Activated naive CD4-positive, alpha-beta T cell treated with anti-CD3 and anti-CD28 coated beads, Interleukin-2, amount 50 U/mL, for 72 hours (primary cell): ENCODE results near the gene NFKB1. TPM values are rescaled to one million over a fixed set of nuclear protein-coding genes. Genes with fewer than 3 reads are reported as not detected.
A peak's percentile ranks its signal among the peaks of the same experiment; 100 is the strongest.
"Not testable (repeated sequence)": the region's sequence is repeated elsewhere in the genome, so short reads cannot be mapped to it uniquely, and the experiment has no call there.

ENCODE experiments used
- ATAC-seq, 2 donors: fragments of 150-1000 bp; cut with Tn5 transposase; 2 replicates each; pipeline ENCODE4 v1.10.0; 2021; ENCODE audit warnings: mild to moderate bottlenecking in 2 of 2, moderate library complexity in 2 of 2
- DNase-seq, 2 donors: peaks; one replicate each; pipeline ENCODE4 v3.0.0; 2021 to 2022; ENCODE audit warnings: low spot score in 2 of 2
- H3K27ac Mint-ChIP-seq, 2 donors: one replicate each; pipeline ENCODE4 v1.8.0; 2022; ENCODE audit warnings: mild to moderate bottlenecking in 2 of 2, mixed read lengths in 2 of 2
- H3K36me3 Mint-ChIP-seq, 2 donors: one replicate each; pipeline ENCODE4 v1.8.0; 2022; ENCODE audit warnings: mixed read lengths in 2 of 2
- H3K9me3 Mint-ChIP-seq, 2 donors: one replicate each; pipeline ENCODE4 v1.8.0; 2022; ENCODE audit warnings: mixed read lengths in 2 of 2
- total RNA-seq, 2 donors: library from RNA; stranded (reverse); gene quantifications; one replicate each; pipeline ENCODE4 v1.2.3, GENCODE V29; 2022

Gene NFKB1
- total RNA-seq, 2 donors from 2014 or later, result 105 to 149 TPM

DNA sequence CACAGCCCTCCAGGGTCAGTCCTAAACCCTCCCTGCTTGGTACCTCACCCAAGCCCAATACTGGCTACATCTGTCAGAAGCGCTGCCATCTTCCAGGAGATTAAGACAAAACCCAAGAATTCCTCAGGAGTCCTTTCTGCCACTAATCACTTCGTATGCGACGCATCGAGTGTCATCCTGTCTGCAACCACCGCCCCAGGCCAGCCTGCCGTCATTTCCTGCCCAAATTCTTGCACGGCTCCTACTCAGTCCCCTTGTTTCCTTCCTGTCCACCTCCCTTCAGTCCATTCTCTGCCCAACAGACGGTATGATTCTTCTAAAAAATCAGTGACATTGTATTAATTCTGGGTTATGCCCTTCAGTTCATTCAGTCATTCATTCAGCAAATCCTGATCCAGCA is 113.6 kb downstream of the NFKB1 start:
- ATAC-seq (no peak), DNase-seq (no peak)
- no peaks in the 10 kb centered on the region for H3K9me3 Mint-ChIP-seq
- peak overlapping the region; percentile 65 to 92 for H3K27ac Mint-ChIP-seq
- peaks cover 46 to 75% of the 10 kb centered on the region in 2 donors for H3K36me3 Mint-ChIP-seq

DNA sequence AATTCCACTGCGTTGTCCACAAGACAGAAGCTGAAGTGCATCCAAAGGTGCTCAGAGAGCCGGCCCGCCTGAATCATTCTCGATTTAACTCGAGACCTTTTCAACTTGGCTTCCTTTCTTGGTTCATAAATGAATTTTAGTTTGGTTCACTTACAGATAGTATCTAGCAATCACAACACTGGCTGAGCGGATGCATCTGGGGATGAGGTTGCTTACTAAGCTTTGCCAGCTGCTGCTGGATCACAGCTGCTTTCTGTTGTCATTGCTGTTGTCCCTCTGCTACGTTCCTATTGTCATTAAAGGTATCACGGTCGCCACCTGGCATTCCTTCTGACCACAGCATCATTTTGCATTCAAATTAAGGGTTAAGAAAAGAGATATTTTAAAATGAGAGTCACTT is 115.5 kb downstream of the NFKB1 start:
- ATAC-seq (peak in 1 of 2 donors; percentile 52), DNase-seq (no peak)
- peaks cover 38 to 66% of the 10 kb centered on the region in 2 donors for H3K36me3 Mint-ChIP-seq
- H3K9me3 Mint-ChIP-seq, result no peaks in the 10 kb centered on the region
- peak overlapping the region; percentile 18 to 47 for H3K27ac Mint-ChIP-seq

DNA sequence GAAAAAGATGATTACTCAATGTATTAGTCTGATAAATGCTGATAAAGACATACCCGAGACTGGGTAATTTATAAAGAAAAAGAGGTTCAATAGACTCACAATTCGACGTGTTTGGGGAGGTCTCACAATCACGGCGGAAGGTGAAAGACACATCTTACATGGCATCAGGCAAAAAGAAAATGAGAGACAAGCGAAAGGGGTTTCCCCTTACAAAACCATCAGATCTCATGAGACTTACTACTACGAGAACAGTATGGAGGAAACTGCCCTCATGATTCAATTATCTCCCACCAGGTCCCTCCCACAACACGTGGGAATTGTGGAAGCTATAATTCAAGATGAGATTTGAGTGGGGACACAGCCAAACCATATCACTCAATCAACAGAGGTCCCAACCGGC is 117.9 kb downstream of the NFKB1 start:
- ATAC-seq, DNase-seq, H3K9me3 Mint-ChIP-seq: not testable (repeated sequence)
- Mint-ChIP-seq H3K27ac (peak overlapping the region; percentile 33 to 89), H3K36me3 (peaks cover 24 to 44% of the 10 kb centered on the region in 2 donors)

DNA sequence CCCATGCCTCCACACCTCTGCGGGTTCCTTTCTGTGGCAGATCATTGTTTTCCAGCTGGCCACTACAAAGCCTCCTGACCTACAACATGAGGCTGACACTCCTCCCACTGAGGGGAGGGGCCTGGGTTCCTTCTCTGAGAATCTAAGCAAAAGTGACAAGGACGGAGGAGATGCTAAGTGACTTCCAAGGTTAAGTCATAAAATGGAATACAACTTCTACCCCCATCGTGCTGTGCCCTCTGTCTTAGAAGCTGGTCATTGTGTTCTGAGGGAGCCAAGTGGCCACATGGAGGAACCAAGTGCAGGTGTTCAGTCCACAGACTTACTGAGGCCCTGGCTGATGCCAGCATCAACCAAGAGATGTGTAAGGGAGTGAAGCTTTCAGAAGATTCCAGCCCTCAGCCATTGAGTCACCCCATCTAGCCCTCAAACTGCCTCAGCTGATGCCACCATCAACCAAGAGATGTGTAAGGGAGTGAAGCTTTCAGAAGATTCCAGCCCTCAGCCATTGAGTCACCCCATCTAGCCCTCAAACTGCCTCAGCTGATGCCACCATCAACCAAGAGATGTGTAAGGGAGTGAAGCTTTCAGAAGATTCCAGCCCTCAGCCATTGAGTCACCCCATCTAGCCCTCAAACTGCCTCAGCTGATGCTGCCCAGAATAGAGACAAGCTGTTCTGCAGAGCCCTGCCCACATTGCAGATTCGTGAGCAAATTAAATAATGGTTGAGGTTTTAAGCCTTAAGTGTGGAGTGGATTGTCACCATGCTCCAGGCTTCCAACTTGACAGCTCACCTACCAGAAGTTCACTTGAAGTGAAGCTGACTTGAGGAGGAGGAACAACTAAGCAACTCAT is 118.8 kb downstream of the NFKB1 start:
- peak overlapping the region in 1 of 2 donors; percentile 89 for H3K27ac Mint-ChIP-seq
- H3K9me3 Mint-ChIP-seq, result not testable (repeated sequence)

GRCh38 chr4:102620697-102621497 is 119.7 kb downstream of the NFKB1 start:
- ATAC-seq, result peak in 1 of 2 donors; percentile 37
- H3K9me3 Mint-ChIP-seq, result no peaks in the 10 kb centered on the region

More for the DNA sequence above, 118.8 kb downstream of the NFKB1 start:
- not testable (repeated sequence) for DNase-seq
- ATAC-seq, result peak; percentile 42 to 89
- peaks cover 14 to 34% of the 10 kb centered on the region in 2 donors for H3K36me3 Mint-ChIP-seq

GRCh38 chr4:102623622-102624021 is 122.5 kb downstream of the NFKB1 start:
- no peak for ATAC-seq
- H3K27ac Mint-ChIP-seq, result no peak overlapping the region
- no peaks in the 10 kb centered on the region for H3K9me3 Mint-ChIP-seq
- no peak for DNase-seq
- H3K36me3 Mint-ChIP-seq, result peaks cover 0 to 4% of the 10 kb centered on the region in 2 donors

More at GRCh38 chr4:102620697-102621497, 119.7 kb downstream of the NFKB1 start:
- peak overlapping the region in 1 of 2 donors; percentile 30 for H3K27ac Mint-ChIP-seq
- H3K36me3 Mint-ChIP-seq, result peaks cover 9 to 26% of the 10 kb centered on the region in 2 donors
- no peak for DNase-seq

GRCh38 chr4:102624505-102624904 is 123.3 kb downstream of the NFKB1 start:
- Mint-ChIP-seq H3K36me3 (no peaks in the 10 kb centered on the region), H3K27ac (peak overlapping the region in 1 of 2 donors; percentile 80), H3K9me3 (no peaks in the 10 kb centered on the region)
- DNase-seq, result no peak
- no peak for ATAC-seq

- no peaks in the 10 kb centered on the region for H3K9me3 Mint-ChIP-seq
- H3K36me3 Mint-ChIP-seq, result no peaks in the 10 kb centered on the region
- peak; percentile 51 to 70 for DNase-seq
- peak; percentile 63 to 71 for ATAC-seq
- peak overlapping the region; percentile 80 to 85 for H3K27ac Mint-ChIP-seq
Observed at GRCh38 chr4:102625232-102625930, 124.2 kb downstream of the NFKB1 start.

DNA sequence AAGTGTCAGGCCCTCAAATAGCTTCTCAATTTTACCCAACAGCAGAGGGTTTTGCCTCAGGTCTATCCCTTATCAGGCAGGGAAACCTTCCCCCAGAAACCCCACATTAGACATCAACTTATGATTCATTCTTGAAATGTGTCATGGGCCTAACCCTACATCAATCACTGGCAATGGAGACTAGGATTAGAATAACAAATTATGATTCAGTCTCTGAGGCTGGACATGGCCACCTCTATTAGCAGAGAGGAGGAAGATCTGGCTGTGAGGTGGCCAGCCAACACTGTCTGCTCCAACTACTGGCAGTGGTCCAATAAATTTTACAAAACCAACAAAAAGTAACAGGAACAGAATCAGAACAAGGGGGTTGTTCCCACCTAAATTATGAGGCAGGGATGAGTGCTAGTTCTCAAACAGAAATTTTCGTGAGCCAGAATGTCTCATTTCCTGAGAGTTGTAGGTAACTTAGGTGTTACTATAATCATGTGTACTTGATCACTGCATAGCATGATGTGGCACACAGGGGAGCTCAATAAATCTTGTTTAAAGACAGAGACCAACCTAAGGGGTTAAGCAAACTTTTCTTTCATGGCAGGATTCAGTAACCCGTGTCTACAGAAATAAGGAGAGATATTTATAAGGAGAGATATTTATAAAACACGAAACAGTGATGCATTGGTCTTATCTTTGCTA is 126.8 kb downstream of the NFKB1 start:
- peak overlapping the region; percentile 64 to 70 for H3K27ac Mint-ChIP-seq
- ATAC-seq (peak; percentile 90), DNase-seq (no peak)
- H3K9me3 Mint-ChIP-seq, result no peaks in the 10 kb centered on the region
- H3K36me3 Mint-ChIP-seq, result peaks cover 0 to 7% of the 10 kb centered on the region in 2 donors

DNA sequence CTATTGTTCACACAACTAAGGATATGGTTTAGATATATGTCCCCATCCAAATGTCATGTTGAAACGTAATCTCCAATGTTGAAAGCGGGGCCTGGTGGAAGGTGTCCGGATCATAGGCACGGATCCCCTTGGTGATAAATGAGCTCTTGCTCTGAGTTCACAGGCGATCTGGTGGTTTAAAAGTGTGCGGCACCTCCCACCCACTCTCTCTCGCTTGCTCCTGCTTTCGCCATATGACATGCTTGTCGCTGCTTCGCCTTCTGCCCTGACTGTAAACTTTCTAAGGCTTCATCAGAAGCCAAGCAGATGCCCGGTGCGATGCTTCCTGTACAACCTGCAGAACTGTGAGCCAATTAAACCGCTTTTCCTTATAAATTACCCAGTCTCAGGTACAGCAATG is 128.5 kb downstream of the NFKB1 start:
- no peak for DNase-seq
- no peak for ATAC-seq
- peaks cover 0 to 7% of the 10 kb centered on the region in 2 donors for H3K36me3 Mint-ChIP-seq
- peak overlapping the region; percentile 5 to 6 for H3K27ac Mint-ChIP-seq
- no peaks in the 10 kb centered on the region for H3K9me3 Mint-ChIP-seq

DNA sequence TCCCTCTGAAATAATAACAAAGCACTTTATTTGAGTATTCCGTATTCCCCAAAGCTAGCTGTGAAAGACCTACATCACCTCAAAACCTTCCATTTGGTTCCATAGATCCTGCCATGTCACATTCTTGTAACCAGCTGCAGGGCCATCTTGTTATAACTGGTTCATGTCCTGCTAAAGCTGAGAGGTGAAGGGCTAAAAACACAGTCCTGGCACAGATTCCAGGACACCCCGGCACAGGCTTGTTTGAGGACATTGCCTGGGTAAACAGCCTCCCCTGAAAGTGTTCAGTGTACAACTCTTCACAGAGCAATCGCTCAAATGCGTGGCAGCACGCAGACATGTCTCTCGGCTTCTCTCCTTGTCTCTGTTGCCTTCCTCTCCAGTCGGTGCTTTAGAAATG is 130.5 kb downstream of the NFKB1 start:
- Mint-ChIP-seq H3K27ac (no peak overlapping the region), H3K36me3 (peaks cover 0 to 7% of the 10 kb centered on the region in 2 donors), H3K9me3 (no peaks in the 10 kb centered on the region)
- DNase-seq (no peak), ATAC-seq (no peak)

DNA sequence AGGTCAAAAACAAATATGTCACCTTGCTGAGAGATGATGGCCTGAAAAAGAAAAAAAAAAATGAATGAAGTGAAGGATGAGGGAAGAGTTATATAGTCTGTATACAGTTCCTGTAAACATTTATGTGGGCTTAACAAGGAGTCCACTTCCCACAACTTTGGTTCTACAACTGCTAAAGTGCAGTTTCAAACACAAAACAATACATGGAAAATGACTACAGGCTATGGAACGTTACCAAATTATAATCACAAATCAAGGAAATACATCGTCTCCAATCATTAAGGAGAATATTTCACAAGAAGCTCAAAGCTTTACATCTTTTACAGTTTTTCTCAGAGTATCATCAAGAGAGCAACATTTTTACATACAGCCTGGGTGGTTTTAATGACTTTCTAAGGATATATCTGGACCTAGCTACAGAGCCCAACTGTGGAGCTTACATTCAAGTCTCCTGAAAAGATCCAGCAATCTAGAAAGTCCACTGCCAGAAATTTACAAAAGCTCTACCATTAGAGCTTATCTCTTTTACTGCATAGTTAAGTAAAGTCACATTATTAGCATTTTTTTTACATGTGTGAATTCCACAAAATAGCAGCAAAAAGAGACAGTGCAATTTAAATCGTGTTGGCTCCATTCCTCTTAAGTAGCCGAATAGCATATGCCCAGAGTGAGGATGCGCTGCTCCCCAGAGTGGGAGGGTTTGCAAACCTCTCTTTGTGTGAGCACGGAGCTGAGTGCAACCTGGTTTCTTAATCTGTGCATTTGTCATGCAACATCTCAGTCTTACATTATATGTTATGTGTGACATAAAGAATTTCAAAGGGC is 131.3 kb downstream of the NFKB1 start:
- Mint-ChIP-seq H3K9me3 (no peaks in the 10 kb centered on the region), H3K27ac (no peak overlapping the region), H3K36me3 (peaks cover 0 to 7% of the 10 kb centered on the region in 2 donors)
- ATAC-seq (no peak), DNase-seq (no peak)

DNA sequence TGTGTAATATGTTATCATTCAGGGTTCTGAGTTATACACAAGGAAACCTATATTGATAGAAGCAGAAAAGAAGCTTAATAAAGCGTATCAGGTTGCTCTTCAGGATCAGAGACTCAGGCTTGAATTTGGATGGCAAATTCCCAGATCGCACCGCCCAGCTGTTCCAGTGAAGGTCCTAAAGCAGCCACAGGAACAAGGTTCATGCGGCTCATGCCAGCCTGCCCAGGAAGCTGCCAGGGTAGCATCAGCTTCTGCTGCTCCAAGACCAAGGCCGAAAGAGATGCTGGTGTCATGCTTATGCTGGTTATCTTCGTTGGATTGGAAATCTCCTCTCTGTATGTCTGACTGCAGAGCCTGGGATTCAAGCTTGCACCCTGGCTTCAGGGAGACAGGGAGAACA is 131.9 kb downstream of the NFKB1 start:
- H3K36me3 Mint-ChIP-seq, result peaks cover 0 to 7% of the 10 kb centered on the region in 2 donors
- no peak overlapping the region for H3K27ac Mint-ChIP-seq
- H3K9me3 Mint-ChIP-seq, result no peaks in the 10 kb centered on the region
- DNase-seq, result no peak
- no peak for ATAC-seq

- Mint-ChIP-seq H3K36me3 (peaks cover 0 to 7% of the 10 kb centered on the region in 2 donors), H3K9me3 (no peaks in the 10 kb centered on the region), H3K27ac (no peak overlapping the region)
- ATAC-seq (no peak), DNase-seq (no peak)
Observed at GRCh38 chr4:102637391-102637790, 136.2 kb downstream of the NFKB1 start.

- peaks cover 0 to 7% of the 10 kb centered on the region in 2 donors for H3K36me3 Mint-ChIP-seq
- no peaks in the 10 kb centered on the region for H3K9me3 Mint-ChIP-seq
- no peak overlapping the region for H3K27ac Mint-ChIP-seq
- DNase-seq, result no peak
- ATAC-seq, result no peak
Observed at GRCh38 chr4:102638621-102639020, 137.5 kb downstream of the NFKB1 start.
